ENCODE results near the gene HDAC4.

- TF ChIP-seq CTCF (IDR thresholded peaks at IDR 0.05) (no peak), POLR2A (IDR thresholded peaks at IDR 0.05) (no peak)
Observed at GRCh38 chr2:239042046-239042445, 358.8 kb downstream of the HDAC4 start.
